22Rv1 (cell line): ENCODE data around the gene ENAH.
"Not testable (repeated sequence)": the region's sequence is repeated elsewhere in the genome, so short reads cannot be mapped to it uniquely, and the experiment has no call there.

Experiments used
- ZFX ChIP-seq: fragments of 450-650 bp; IDR thresholded peaks from 2 replicates; pipeline ENCODE4 v1.6.1; 2017; ENCODE audit warnings: antibody characterized with exemption, borderline replicate concordance
- TF ChIP-seq, protein P1 (sequence below): fragments of 450-650 bp; IDR thresholded peaks from 2 replicates; pipeline ENCODE4 v1.5.1; 2017; ENCODE audit warnings: mild to moderate bottlenecking

DNA sequence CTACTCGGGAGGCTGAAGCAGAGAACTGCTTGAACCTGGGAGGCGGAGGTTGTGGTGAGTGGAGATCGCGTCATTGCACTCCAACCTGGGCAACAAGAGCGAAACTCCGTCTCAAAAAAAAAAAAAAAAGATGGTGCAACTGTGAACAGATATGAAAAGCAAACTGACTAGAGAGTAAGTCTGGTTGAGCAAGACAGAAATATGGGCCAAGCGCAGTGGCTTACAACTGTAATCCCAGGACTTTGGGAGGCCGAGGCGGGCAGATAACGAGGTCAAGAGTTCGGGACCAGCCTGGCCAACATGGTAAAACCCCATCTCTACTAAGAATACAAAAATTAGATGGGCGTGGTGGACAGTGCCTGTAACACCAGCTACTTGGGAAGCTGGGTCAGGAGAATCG is 24.1 kb downstream of the ENAH start:
- TF ChIP-seq, protein P1, sequence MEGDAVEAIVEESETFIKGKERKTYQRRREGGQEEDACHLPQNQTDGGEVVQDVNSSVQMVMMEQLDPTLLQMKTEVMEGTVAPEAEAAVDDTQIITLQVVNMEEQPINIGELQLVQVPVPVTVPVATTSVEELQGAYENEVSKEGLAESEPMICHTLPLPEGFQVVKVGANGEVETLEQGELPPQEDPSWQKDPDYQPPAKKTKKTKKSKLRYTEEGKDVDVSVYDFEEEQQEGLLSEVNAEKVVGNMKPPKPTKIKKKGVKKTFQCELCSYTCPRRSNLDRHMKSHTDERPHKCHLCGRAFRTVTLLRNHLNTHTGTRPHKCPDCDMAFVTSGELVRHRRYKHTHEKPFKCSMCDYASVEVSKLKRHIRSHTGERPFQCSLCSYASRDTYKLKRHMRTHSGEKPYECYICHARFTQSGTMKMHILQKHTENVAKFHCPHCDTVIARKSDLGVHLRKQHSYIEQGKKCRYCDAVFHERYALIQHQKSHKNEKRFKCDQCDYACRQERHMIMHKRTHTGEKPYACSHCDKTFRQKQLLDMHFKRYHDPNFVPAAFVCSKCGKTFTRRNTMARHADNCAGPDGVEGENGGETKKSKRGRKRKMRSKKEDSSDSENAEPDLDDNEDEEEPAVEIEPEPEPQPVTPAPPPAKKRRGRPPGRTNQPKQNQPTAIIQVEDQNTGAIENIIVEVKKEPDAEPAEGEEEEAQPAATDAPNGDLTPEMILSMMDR = not testable (repeated sequence)
- TF ChIP-seq ZFX = not testable (repeated sequence)
